GM10266 (cell line): Measurements from ENCODE around the gene PTMA.
A peak's percentile ranks its signal among the peaks of the same experiment; 100 is the strongest.

ENCODE experiments used
- DNase-seq: peaks from one replicate; pipeline ENCODE4 v3.0.0; 2012; ENCODE audit errors: extremely low spot score
- TF ChIP-seq, protein P1 (sequence below): IDR thresholded peaks from 2 replicates; pipeline ENCODE4 v1.5.1; 2012; ENCODE audit warnings: mild to moderate bottlenecking, low read depth; ENCODE audit not compliant: control insufficient read depth, insufficient read depth; ENCODE audit errors: missing control alignments

PTMA gene

GRCh38 chr2:231663458-231664212 is 44.7 kb upstream of the PTMA start:
- TF ChIP-seq, protein P1, sequence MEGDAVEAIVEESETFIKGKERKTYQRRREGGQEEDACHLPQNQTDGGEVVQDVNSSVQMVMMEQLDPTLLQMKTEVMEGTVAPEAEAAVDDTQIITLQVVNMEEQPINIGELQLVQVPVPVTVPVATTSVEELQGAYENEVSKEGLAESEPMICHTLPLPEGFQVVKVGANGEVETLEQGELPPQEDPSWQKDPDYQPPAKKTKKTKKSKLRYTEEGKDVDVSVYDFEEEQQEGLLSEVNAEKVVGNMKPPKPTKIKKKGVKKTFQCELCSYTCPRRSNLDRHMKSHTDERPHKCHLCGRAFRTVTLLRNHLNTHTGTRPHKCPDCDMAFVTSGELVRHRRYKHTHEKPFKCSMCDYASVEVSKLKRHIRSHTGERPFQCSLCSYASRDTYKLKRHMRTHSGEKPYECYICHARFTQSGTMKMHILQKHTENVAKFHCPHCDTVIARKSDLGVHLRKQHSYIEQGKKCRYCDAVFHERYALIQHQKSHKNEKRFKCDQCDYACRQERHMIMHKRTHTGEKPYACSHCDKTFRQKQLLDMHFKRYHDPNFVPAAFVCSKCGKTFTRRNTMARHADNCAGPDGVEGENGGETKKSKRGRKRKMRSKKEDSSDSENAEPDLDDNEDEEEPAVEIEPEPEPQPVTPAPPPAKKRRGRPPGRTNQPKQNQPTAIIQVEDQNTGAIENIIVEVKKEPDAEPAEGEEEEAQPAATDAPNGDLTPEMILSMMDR, result no peak
- no peak for DNase-seq

- TF ChIP-seq, protein P1, result no peak
Measured at GRCh38 chr2:231664727-231665126, 43.6 kb upstream of the PTMA start.

GRCh38 chr2:231665245-231666170 is 42.8 kb upstream of the PTMA start:
- TF ChIP-seq, protein P1, result no peak
- no peak for DNase-seq

More at GRCh38 chr2:231664727-231665126, 43.6 kb upstream of the PTMA start:
- DNase-seq, result no peak

GRCh38 chr2:231666171-231667095 is 41.9 kb upstream of the PTMA start:
- TF ChIP-seq, protein P1, result no peak
- peak; percentile 75 for DNase-seq

DNA sequence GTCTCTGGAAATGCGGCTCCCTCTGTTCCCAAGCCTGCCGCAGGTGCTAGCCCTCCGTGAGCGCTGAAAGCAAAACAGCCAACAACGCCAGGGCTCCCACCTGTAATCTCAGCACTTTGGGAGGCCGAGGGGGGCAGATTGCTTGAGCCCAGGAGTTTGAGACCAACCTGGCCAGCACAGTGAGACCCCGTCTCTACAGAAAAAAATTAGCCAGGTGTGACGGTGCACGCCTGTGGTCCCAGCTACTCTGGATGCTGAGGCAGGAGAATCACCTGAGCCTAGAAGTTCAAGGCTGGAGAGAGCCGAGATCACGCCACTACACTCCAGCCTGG is 41.3 kb upstream of the PTMA start:
- no peak for DNase-seq
- TF ChIP-seq, protein P1, result no peak

DNA sequence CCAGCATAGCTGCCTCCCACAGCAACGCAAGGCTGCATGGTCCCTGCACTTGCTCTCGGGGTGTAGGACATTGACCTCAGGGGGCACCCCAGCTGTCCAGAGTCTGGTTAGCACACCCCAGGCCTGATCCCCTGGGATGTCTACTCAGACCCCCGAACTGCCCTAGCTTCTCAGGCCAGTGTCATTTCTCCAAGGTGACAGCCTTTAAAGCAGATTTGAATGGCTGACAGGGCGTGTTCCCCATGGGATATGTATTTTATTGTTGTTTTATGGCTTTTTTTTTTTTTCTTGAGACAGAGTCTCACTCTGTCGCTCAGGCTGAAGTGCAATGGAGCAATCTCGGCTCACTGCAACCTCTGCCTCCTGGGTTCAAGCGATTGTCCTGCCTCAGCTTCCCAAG is 40.8 kb upstream of the PTMA start:
- no peak for DNase-seq

More for the DNA sequence above, 40.8 kb upstream of the PTMA start:
- TF ChIP-seq, protein P1, result no peak
